GM19099 (cell line): ENCODE measurements around the gene SLC12A7.

Source experiments
- POLR2A ChIP-seq: IDR thresholded peaks from 3 replicates; pipeline ENCODE4 v1.6.1; 2011; ENCODE audit warnings: low read depth; ENCODE audit not compliant: insufficient read length; ENCODE audit errors: extremely low read depth

The SLC12A7 gene

DNA sequence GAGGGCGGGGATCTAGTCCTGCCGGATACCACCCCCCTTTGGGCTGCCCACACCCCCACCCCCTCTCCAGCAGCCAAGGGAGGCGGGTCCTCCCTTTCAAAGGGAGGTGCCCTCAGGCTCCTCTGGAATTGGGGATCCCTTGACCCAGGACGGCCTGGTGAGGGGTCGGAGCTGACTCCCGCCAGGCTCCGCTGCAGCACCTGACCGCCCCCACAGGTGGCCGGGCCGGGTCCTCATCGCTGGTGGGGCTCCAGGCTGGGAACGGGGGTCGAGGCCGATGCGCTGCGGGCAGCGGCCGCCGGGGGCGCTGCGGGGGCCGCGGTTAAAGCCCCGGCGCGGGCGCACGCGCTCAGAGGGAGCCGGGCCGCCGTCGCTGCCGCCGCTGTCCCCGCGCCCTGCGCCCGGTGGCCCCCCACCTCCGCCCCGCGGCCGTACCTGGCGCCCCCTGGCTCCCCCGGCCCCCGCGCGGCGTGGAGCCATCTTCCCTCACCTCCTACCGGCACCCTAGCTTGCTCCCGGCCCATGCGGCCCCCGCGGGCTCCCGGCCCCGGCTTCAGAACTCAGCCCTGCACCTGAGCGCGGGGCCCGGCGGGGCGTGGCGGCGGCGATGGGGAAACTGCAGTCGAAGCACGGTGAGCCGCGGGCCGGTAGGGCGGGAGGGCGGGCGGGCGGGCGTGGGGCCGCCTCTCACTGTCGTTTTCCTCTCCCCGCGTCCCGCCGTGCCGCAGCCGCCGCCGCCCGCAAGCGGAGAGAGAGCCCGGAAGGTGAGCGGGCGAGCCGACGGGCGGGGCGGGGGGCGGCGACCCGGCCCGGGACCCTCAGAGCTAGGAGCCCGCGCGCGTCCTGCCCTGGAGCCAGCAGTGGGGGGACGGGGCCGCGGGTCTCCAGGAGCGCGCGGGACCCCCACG lies 103.2 kb downstream of the SLC12A7 start, which contains the start of gene NKD2:
Gene NKD2 (plus strand): TSS at position 352 of the 908 bp plus-strand sequence. CDS start 256 bp downstream, at position 608.
- TF ChIP-seq POLR2A: no peak

DNA sequence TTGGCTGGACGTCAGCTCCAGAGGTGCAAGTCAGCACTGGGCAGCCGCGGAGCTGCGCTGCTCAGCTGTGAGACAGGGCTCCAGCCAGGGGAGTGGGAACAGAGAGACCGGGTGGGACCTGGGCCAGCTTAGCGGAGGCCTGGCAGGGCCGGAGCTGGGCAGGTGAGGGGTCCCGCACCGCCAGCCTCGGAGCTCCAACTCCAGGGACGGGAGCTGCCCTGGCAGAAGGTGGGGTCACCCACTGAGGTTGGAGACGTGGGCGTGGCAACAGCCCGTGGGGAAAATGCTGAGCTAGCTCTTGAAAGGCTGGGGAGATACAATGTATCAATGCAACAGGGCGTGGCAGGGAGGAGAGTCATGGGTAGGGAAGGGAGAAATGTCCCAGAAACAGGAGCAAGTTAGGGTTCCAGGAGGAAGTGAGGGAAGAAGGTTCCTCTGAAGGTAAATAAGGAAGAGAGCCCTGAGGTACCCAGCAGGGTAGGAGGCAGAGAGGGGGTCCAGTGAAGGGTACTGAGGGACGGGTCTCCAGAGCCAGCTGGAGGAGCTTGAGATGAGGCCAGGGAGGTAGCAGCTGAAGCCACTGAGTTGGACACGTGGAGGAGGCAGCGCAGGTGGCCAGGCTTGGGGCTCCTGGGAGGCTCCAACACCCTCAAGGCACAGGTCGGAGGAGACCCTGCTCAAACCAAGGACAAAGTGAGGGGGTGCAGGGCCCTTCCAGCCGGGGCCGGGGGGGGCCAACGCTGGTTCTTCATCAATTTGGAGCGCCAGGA lies 104.0 kb downstream of the SLC12A7 start:
- no peak for TF ChIP-seq POLR2A

GRCh38 chr5:1007221-1007680 lies 104.6 kb downstream of the SLC12A7 start:
- no peak for TF ChIP-seq POLR2A

DNA sequence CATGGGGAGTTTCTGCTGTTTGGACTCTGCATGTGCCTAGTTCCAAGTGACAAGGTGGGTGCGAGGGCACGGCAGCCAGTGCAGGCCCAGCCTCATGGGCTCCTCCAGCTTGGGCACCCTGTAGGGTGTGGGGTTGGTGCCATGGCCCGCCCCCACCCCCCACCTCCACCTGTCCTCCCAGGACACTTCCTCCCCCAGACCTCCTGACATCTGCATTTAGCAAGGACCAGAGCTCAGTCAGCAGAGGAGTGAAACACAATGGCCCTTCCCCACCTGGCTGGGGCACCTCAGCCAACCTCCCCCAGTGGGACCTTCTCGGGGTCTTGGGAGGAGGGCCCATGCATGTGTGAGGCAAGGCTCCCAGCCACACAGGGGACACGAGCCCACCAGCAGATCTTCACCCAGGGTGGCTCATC lies 105.2 kb downstream of the SLC12A7 start:
- no peak for TF ChIP-seq POLR2A

GRCh38 chr5:1005904-1006655 lies 105.8 kb downstream of the SLC12A7 start:
- TF ChIP-seq POLR2A: no peak

DNA sequence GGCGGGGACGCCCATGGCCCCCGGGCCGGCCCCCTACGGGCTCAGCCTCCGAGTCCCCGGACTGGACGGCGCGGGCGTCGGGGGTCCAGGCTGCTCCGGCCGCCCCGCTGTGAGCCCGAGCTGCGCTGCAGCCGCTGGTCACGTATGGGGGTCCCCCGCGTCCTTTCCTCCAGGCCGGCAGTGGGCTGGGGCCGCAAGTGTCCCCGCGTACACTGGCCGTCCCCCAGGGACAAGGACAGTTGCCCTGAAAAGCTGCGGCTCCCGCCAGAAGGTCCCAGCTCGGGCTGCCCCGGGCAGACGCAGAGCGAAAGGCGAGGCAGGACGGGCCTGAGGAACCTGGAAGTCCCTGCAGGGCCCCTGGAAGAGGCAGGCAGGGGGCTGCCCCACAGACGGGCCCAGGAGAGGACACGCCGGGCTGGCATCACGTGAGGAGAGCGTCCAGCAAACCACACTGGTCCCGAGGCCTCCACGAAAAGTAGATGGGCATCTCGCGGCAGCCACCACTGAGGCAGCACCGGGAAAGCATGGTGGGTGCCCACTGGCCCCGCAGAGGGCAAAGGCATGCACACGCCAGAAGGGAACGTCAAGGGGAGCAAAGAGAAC lies 106.5 kb downstream of the SLC12A7 start:
- no peak for TF ChIP-seq POLR2A

- no peak for TF ChIP-seq POLR2A
Measured at GRCh38 chr5:1004461-1005248, 107.2 kb downstream of the SLC12A7 start.

DNA sequence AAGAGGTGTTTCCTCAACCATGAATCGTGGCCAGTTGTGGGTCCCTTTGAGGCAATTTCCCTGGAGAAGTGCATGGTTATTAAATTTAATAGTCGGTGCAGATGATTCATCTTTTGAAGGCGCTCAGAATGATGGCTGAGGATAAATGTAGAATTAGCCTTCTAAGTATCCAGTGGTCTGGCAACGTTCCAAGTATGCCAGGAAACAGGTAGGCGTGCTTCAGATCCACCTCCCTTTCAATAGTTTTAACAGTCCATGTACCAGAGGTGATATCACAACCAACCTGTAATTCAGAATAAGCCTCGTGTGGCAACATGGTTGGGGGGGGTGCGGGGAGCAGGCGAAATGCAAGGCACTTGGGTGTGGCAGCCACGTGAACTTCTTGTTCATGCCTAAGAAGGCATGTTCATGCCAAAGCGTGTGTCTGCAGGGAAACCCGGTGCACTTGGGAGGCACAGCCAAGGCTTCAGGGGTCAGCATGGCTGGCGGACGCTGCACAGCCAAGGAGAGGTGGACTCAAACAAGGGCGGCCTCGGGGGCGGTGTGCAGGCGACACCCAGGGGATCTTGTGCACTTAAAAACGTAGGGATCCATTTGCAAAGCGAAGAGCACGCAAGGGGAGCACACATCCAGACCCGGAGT lies 108.4 kb downstream of the SLC12A7 start:
- TF ChIP-seq POLR2A: no peak

GRCh38 chr5:1002836-1003235 lies 109.0 kb downstream of the SLC12A7 start:
- no peak for TF ChIP-seq POLR2A

- TF ChIP-seq POLR2A: no peak
Measured at GRCh38 chr5:1002271-1002546, 109.7 kb downstream of the SLC12A7 start.

DNA sequence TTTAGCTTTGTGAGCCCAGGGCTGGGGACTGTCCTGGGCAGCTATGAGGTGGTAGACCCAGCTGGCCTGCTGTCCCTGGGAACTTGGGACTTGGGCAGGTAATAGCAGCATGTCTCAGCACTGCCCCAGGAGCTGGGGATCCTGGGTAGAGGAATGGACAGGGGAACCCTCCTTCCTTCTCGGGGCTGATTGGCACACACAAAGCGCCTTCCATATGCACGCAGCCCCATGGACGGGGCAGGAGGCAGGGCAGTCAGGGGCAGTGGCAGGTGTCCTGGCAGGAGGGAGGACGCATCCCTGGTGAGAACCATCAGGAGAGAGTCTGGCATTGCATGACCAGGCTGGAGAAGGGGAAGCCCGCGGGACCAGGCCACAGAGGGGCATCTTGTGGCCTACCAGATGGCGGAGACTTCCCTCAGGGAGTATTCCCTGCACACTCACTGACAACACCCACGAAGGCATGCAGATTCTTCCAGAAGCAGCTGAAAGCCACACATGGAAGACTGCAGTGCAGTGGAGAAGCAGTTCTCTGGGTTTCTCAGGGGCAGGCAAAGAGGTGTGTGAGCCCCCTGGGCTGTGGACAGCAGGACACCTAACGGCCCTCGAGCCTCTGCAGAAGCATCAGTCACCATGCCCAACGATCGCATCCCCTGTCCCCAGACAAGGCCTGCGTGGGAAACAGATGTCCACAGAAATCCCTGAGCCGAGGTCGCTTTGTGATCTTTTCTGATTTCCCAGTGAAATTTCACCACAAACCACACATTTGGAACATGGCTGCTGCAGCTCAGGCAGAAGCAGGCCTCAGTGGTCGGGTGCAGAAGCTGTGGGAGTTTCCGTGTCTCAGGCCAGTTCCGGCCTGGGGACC lies 110.2 kb downstream of the SLC12A7 start:
- TF ChIP-seq POLR2A: no peak
